Endothelial cell of umbilical vein (primary cell): Measurements from ENCODE around the gene IRF8.

Experiments used
- POLR2AphosphoS5 ChIP-seq: IDR thresholded peaks from 2 replicates; pipeline ENCODE4 v1.6.1; 2012; ENCODE audit warnings: low read depth, mild to moderate bottlenecking, control low read depth, low read length, moderate library complexity; ENCODE audit not compliant: insufficient read depth
- TF ChIP-seq, protein P1 (sequence below), 2 donors: IDR thresholded peaks; 1 replicate in 1 of 2; 2 replicates in 1 of 2; pipeline ENCODE4 v1.5.1; 2011; ENCODE audit warnings: low read length in 2 of 2, mild to moderate bottlenecking in 2 of 2, moderate library complexity in 2 of 2, control low read depth in 1 of 2, inconsistent platforms in 1 of 2, low read depth in 1 of 2; ENCODE audit not compliant: insufficient read depth in 1 of 2; ENCODE audit errors: extremely low read depth in 1 of 2

GRCh38 chr16:85960486-85961046 lies 61.6 kb downstream of the IRF8 start:
- TF ChIP-seq, protein P1, sequence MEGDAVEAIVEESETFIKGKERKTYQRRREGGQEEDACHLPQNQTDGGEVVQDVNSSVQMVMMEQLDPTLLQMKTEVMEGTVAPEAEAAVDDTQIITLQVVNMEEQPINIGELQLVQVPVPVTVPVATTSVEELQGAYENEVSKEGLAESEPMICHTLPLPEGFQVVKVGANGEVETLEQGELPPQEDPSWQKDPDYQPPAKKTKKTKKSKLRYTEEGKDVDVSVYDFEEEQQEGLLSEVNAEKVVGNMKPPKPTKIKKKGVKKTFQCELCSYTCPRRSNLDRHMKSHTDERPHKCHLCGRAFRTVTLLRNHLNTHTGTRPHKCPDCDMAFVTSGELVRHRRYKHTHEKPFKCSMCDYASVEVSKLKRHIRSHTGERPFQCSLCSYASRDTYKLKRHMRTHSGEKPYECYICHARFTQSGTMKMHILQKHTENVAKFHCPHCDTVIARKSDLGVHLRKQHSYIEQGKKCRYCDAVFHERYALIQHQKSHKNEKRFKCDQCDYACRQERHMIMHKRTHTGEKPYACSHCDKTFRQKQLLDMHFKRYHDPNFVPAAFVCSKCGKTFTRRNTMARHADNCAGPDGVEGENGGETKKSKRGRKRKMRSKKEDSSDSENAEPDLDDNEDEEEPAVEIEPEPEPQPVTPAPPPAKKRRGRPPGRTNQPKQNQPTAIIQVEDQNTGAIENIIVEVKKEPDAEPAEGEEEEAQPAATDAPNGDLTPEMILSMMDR (IDR thresholded peaks at IDR 0.05; ENCODE audit: extremely low read depth in 1 of 2, insufficient read depth in 1 of 2, low read depth in 1 of 2, low read length in 2 of 2) = no peak
- no peak for TF ChIP-seq POLR2AphosphoS5
